Testis (tissue), 2 donors: Measurements from ENCODE around the gene RAI1.

ENCODE experiments used
- POLR2A ChIP-seq: fragments of 450-650 bp; IDR thresholded peaks from one replicate; pipeline ENCODE4 v1.6.1; 2017; ENCODE audit warnings: antibody characterized with exemption, mild to moderate bottlenecking, moderate library complexity
- TF ChIP-seq, protein P1 (sequence below), 3 experiments: fragments of 450-650 bp in 2 of 3; fragments of 200-600 bp in 1 of 3; sonication (generic) in 1 of 3; IDR thresholded peaks; one replicate each; pipeline ENCODE4 v1.5.1; 2016 to 2019; ENCODE audit warnings: antibody characterized with exemption in 3 of 3, mild to moderate bottlenecking in 2 of 3, moderate library complexity in 1 of 3

DNA sequence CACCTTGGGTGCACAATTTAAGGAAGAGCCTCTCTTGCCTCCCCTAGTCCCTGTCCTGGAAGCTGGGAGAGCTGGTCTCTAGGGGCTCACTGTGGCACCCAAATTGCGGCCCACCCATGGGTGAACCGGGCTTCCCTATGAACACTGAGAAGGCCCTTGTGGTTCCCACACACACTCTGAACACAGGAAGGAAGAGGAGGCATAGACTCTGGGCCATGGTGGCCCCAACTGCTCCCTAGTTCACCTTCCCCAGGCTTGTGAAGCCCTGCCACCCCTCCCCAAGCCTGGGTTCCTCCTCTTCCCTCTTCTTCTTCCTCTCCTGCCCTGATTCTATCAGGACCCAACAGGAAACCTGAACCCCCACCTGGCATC is 145.1 kb downstream of the RAI1 start:
- TF ChIP-seq, protein P1, sequence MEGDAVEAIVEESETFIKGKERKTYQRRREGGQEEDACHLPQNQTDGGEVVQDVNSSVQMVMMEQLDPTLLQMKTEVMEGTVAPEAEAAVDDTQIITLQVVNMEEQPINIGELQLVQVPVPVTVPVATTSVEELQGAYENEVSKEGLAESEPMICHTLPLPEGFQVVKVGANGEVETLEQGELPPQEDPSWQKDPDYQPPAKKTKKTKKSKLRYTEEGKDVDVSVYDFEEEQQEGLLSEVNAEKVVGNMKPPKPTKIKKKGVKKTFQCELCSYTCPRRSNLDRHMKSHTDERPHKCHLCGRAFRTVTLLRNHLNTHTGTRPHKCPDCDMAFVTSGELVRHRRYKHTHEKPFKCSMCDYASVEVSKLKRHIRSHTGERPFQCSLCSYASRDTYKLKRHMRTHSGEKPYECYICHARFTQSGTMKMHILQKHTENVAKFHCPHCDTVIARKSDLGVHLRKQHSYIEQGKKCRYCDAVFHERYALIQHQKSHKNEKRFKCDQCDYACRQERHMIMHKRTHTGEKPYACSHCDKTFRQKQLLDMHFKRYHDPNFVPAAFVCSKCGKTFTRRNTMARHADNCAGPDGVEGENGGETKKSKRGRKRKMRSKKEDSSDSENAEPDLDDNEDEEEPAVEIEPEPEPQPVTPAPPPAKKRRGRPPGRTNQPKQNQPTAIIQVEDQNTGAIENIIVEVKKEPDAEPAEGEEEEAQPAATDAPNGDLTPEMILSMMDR (IDR thresholded peaks at IDR 0.05): no peak
- no peak for TF ChIP-seq POLR2A
